Skeletal muscle tissue (tissue), 4 donors: ENCODE results near the gene TTLL5. TPM values are rescaled to one million over a fixed set of nuclear protein-coding genes. Genes with fewer than 3 reads are reported as not detected.

Experiments
- H3K27ac ChIP-seq: one replicate; pipeline ENCODE4 v1.7.0; 2013; ENCODE audit warnings: mild to moderate bottlenecking, low read depth, low read length, inconsistent platforms
- H3K27me3 ChIP-seq, 3 donors: one replicate each; pipeline ENCODE4 v1.7.0; 2013; ENCODE audit warnings: low read length in 3 of 3; ENCODE audit not compliant: control insufficient read depth in 3 of 3, insufficient read depth in 3 of 3
- H3K36me3 ChIP-seq, 3 donors: one replicate each; pipeline ENCODE4 v1.7.0; 2013; ENCODE audit warnings: low read length in 3 of 3; ENCODE audit not compliant: control insufficient read depth in 3 of 3, insufficient read depth in 3 of 3
- H3K4me1 ChIP-seq, 3 donors: one replicate each; pipeline ENCODE4 v1.7.0; 2013; ENCODE audit warnings: low read length in 3 of 3, mild to moderate bottlenecking in 3 of 3; ENCODE audit not compliant: control insufficient read depth in 3 of 3, insufficient read depth in 3 of 3
- H3K4me3 ChIP-seq, 3 donors: one replicate each; pipeline ENCODE4 v1.7.0; 2013; ENCODE audit warnings: low read length in 3 of 3
- H3K9ac ChIP-seq, 3 donors: one replicate each; pipeline ENCODE4 v1.7.0; 2013; ENCODE audit warnings: low read length in 3 of 3, mild to moderate bottlenecking in 3 of 3, moderate library complexity in 2 of 3, low read depth in 1 of 3
- H3K9me3 ChIP-seq, 3 donors: one replicate each; pipeline ENCODE4 v1.7.0; 2013; ENCODE audit warnings: low read length in 3 of 3; ENCODE audit not compliant: control insufficient read depth in 3 of 3
- total RNA-seq: library from RNA; depleted of rRNA; stranded (reverse); fragments of >200 nt; gene quantifications from one replicate; pipeline ENCODE4 v1.2.3, GENCODE V29; 2014
- donor health status: Osteomylitis.

Gene TTLL5, protein sequence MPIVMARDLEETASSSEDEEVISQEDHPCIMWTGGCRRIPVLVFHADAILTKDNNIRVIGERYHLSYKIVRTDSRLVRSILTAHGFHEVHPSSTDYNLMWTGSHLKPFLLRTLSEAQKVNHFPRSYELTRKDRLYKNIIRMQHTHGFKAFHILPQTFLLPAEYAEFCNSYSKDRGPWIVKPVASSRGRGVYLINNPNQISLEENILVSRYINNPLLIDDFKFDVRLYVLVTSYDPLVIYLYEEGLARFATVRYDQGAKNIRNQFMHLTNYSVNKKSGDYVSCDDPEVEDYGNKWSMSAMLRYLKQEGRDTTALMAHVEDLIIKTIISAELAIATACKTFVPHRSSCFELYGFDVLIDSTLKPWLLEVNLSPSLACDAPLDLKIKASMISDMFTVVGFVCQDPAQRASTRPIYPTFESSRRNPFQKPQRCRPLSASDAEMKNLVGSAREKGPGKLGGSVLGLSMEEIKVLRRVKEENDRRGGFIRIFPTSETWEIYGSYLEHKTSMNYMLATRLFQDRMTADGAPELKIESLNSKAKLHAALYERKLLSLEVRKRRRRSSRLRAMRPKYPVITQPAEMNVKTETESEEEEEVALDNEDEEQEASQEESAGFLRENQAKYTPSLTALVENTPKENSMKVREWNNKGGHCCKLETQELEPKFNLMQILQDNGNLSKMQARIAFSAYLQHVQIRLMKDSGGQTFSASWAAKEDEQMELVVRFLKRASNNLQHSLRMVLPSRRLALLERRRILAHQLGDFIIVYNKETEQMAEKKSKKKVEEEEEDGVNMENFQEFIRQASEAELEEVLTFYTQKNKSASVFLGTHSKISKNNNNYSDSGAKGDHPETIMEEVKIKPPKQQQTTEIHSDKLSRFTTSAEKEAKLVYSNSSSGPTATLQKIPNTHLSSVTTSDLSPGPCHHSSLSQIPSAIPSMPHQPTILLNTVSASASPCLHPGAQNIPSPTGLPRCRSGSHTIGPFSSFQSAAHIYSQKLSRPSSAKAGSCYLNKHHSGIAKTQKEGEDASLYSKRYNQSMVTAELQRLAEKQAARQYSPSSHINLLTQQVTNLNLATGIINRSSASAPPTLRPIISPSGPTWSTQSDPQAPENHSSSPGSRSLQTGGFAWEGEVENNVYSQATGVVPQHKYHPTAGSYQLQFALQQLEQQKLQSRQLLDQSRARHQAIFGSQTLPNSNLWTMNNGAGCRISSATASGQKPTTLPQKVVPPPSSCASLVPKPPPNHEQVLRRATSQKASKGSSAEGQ (N-terminal part only)
- total RNA-seq = 13.6 TPM

DNA sequence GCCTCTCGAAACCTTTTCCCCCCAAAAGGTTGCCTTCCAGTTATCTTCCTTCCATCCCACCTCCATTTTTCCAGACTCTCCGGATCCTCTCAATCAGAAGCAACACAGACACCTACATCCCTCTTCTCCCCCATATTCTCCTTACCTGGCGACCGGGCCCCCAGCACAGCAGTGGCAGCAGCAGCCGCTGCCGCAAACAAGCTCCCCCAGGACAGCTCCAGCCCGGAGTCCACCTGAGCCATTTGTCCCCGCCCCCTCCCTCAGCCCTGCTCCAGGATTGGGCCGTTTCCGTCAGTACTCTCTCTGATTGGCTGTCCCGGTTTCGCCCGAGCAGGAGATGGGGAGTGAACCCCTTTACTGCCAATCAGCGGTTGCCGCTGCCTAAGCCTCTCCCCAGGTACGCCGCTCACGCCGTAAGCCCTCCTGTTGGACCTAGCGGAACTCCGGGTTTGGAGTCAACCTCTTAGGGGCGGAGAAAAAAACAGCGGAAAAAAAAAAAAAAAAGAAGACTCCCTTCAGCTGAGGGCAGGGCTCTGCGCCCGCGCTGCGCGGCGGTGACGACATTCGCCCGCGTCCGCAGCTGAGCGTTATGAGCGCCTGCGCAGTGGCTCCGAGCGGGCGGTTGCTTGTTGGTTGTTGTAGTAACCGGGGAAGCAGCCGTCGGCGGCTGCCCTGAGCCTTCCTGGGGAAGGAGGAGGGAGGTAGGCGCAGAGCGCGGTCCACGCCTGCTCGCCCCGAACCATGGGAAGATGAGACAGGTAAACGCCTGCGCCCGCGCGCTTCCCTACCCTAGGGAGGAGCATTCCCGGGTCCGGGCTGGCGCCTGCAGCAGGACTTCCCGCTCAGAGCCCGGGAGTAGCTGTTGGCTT, at the start of gene TTLL5, which contains the start of gene ERG28:
Gene TTLL5, plus strand, starts transcription at position 617 of the 869 bp plus-strand sequence. CDS start 1,904 bp downstream, outside the sequence.
Gene ERG28, minus strand, starts transcription at position 247 of the 869 bp plus-strand sequence. CDS start 3,374 bp downstream, outside the sequence.
- H3K27me3 ChIP-seq = no peaks in the 10 kb centered on the region
- peaks cover 19 to 35% (median 27%) of the 10 kb centered on the region in 3 donors for H3K4me1 ChIP-seq
- H3K4me3 ChIP-seq = peak within 1 kb of the TSS; percentile 90 to 97 (median 94)
- peaks cover 0 to 11% (median 9%) of the 10 kb centered on the region in 3 donors for H3K36me3 ChIP-seq
- no peaks in the 10 kb centered on the region for H3K9me3 ChIP-seq
- H3K9ac ChIP-seq = peak within 1 kb of the TSS; percentile 87 to 91 (median 88)
- peak within 1 kb of the TSS; percentile 89 for H3K27ac ChIP-seq

DNA sequence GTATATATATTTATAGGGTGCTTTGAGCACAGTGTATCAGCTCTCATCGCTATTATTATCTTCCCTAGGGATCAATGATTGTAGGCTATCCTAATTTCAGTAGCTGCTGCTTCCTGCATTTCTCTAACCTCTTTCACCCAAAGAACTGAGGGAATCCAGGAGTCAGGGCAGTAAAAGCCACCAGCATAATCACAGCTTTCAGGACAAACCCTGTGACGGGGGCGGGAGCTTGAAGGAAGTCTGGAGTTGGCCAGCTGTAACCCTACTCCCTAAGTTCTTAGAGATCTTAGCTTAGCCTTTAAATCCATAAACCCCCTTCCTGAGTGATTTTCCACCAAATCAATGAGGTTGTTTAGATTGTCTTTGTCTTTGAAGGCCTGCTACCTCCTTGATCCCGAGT, 48.9 kb upstream of the TTLL5 start:
- H3K36me3 ChIP-seq = no peaks in the 10 kb centered on the region
- H3K4me1 ChIP-seq = peaks cover 6 to 14% (median 10%) of the 10 kb centered on the region in 3 donors
- H3K4me3 ChIP-seq = no peak overlapping the region
- H3K27ac ChIP-seq = no peak overlapping the region
- H3K27me3 ChIP-seq = no peaks in the 10 kb centered on the region
- H3K9me3 ChIP-seq = no peaks in the 10 kb centered on the region
- no peak overlapping the region for H3K9ac ChIP-seq

DNA sequence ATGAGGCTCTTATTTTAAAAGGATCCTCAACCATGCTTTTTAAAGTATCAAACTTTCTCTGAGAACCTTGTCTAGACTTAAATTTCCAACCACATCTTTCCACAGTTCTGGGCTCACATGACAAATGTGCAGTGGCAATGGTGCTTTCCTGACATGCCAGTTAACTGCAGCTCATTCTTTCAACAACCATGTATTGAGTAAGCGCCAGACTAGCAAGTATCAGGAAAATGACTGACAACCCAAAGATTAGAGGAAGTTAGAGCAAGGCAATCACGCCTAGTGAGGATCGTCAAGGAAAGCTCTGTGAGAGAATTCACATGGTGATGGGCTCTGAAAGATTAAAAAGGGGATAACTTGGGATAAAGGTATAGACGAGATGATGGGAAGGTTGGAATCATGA, 46.9 kb upstream of the TTLL5 start:
- H3K27ac ChIP-seq = no peak overlapping the region
- no peak overlapping the region for H3K4me3 ChIP-seq
- no peaks in the 10 kb centered on the region for H3K27me3 ChIP-seq
- H3K4me1 ChIP-seq = peaks cover 9 to 14% (median 10%) of the 10 kb centered on the region in 3 donors
- no peaks in the 10 kb centered on the region for H3K9me3 ChIP-seq
- no peak overlapping the region for H3K9ac ChIP-seq
- no peaks in the 10 kb centered on the region for H3K36me3 ChIP-seq

GRCh38 chr14:75615200-75615599, 45.8 kb upstream of the TTLL5 start:
- Histone ChIP-seq H3K27ac (no peak overlapping the region), H3K4me1 (peaks cover 9 to 14% (median 13%) of the 10 kb centered on the region in 3 donors)

GRCh38 chr14:75619548-75619947, 41.5 kb upstream of the TTLL5 start:
- H3K9ac ChIP-seq = no peak overlapping the region
- H3K4me1 ChIP-seq = peaks cover 4 to 11% (median 6%) of the 10 kb centered on the region in 3 donors
- no peaks in the 10 kb centered on the region for H3K27me3 ChIP-seq
- H3K36me3 ChIP-seq = no peaks in the 10 kb centered on the region
- H3K9me3 ChIP-seq = no peaks in the 10 kb centered on the region
- no peak overlapping the region for H3K27ac ChIP-seq
- H3K4me3 ChIP-seq = no peak overlapping the region

More at GRCh38 chr14:75615200-75615599, 45.8 kb upstream of the TTLL5 start:
- no peak overlapping the region for H3K9ac ChIP-seq
- H3K9me3 ChIP-seq = no peaks in the 10 kb centered on the region
- no peak overlapping the region for H3K4me3 ChIP-seq
- no peaks in the 10 kb centered on the region for H3K27me3 ChIP-seq
- H3K36me3 ChIP-seq = no peaks in the 10 kb centered on the region

DNA sequence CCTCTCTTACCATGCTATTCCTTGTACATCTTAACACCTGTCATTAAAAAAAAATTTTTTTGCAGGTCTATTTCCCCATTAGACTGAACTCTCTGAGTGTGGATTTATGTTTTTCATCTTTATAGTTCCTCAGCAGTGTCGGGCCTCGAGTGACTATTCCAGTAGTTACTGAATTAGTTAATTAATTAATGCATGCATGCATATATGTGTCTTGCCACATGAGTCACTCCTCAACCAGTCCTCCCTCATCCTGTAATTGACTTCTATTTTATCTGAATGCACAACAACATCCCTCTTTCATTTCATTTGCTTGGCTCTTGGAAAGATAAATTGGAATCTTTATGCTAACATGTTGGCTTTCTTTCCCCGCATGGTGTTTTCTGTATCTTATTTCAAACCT, 36.0 kb upstream of the TTLL5 start:
- Histone ChIP-seq H3K36me3 (no peaks in the 10 kb centered on the region), H3K9me3 (no peaks in the 10 kb centered on the region), H3K4me1 (peaks cover 0 to 4% (median 3%) of the 10 kb centered on the region in 3 donors), H3K4me3 (no peak overlapping the region), H3K9ac (no peak overlapping the region), H3K27me3 (no peaks in the 10 kb centered on the region), H3K27ac (no peak overlapping the region)

GRCh38 chr14:75626396-75626795, 34.6 kb upstream of the TTLL5 start:
- Histone ChIP-seq H3K27me3 (no peaks in the 10 kb centered on the region), H3K27ac (no peak overlapping the region), H3K4me1 (no peaks in the 10 kb centered on the region), H3K9me3 (no peaks in the 10 kb centered on the region), H3K4me3 (no peak overlapping the region), H3K36me3 (no peaks in the 10 kb centered on the region), H3K9ac (no peak overlapping the region)

DNA sequence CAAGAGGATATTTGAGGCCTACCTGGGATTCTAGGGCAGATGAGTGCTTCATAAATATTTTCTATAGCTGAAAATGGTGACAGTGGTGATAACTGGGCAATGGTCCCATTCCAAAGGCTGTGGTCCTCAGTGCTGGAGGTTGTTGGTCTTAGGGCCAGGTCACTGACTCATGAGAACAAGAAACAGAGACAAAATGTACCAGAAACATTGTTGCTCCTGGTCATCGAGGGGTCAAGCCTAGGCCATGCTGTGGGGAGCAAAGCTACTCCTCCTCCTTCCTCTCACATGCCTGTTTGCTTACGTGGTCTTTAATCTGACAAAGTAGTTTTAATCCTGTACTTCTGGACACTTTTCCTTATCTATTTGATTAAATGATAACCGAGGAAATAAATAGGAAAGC, 34.2 kb upstream of the TTLL5 start:
- no peaks in the 10 kb centered on the region for H3K36me3 ChIP-seq
- H3K9me3 ChIP-seq = no peaks in the 10 kb centered on the region
- no peaks in the 10 kb centered on the region for H3K27me3 ChIP-seq
- H3K9ac ChIP-seq = no peak overlapping the region
- no peaks in the 10 kb centered on the region for H3K4me1 ChIP-seq
- no peak overlapping the region for H3K4me3 ChIP-seq
- H3K27ac ChIP-seq = no peak overlapping the region

DNA sequence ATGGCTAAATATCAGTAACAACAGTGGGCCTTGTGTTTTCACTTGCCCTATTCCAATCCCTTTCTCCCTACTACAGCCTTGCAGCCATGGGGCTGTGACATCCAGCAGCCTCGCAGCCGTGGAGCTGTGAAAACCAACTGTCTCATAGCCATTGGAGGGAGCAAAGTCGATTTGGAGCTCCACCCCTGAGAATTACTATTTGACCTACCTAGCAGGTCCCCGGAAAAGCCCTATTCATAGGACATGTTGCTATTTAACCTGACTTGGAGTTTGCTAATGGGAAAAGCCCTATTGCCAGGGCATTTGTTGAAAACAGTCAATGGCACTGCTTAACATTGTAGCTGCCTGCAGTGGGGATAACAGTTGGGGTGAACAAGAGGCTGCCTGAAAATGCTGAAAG, 33.6 kb upstream of the TTLL5 start:
- Histone ChIP-seq H3K4me3 (no peak overlapping the region), H3K9me3 (no peaks in the 10 kb centered on the region), H3K27me3 (no peaks in the 10 kb centered on the region), H3K27ac (no peak overlapping the region), H3K4me1 (no peaks in the 10 kb centered on the region), H3K9ac (no peak overlapping the region), H3K36me3 (no peaks in the 10 kb centered on the region)
